ENCODE data around the gene NEIL3. TPM values are rescaled to one million over a fixed set of nuclear protein-coding genes. Genes with fewer than 3 reads are reported as not detected.
"Not testable (repeated sequence)": the region's sequence is repeated elsewhere in the genome, so short reads cannot be mapped to it uniquely, and the experiment has no call there.

NEIL3 gene
- total RNA-seq, 1 donor from 2014 or later, result 0.11 TPM

DNA sequence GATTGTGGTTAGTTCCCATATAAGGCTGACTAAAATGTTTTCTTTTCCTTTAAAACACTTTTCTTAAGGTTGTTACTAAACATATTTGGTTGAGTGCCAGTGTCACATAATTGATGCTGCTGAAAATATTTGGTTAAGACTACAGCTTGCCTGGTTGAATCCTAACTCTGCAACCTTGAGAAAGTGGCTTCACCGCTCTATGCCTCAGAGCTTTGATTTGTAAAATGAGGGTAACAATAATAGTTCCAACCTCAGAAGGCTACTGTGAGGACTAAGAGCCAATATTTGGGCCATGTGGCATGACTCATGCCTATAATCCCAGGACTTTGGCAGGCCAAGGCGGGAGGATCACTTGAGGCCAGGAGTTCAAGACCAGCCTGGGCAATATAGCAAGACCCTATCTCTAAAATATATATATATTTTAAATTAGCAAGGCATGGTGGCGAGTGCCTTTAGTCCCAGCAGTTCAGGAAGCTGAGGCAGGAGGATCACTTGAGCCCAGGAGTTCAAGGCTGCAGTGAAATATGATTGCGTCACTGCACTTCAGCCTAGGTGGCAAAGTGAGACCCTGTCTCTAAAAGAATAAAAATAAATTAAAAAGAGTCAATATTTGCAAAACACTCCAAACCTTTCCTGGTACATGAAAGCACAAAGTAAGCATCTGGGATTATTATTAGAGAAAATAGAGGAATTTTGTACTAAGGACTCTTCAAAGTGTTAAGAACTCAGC lies 7.1 kb upstream of the NEIL3 start:
- H3K9me3 ChIP-seq (replicated peaks), result peaks cover 19% of the 10 kb centered on the region
- H3K4me3 ChIP-seq, result no peak overlapping the region
- H3K4me1 ChIP-seq, result no peaks in the 10 kb centered on the region
- no peaks in the 10 kb centered on the region for H3K27me3 ChIP-seq (ENCODE audit: low read depth)
- TF ChIP-seq, protein P1, sequence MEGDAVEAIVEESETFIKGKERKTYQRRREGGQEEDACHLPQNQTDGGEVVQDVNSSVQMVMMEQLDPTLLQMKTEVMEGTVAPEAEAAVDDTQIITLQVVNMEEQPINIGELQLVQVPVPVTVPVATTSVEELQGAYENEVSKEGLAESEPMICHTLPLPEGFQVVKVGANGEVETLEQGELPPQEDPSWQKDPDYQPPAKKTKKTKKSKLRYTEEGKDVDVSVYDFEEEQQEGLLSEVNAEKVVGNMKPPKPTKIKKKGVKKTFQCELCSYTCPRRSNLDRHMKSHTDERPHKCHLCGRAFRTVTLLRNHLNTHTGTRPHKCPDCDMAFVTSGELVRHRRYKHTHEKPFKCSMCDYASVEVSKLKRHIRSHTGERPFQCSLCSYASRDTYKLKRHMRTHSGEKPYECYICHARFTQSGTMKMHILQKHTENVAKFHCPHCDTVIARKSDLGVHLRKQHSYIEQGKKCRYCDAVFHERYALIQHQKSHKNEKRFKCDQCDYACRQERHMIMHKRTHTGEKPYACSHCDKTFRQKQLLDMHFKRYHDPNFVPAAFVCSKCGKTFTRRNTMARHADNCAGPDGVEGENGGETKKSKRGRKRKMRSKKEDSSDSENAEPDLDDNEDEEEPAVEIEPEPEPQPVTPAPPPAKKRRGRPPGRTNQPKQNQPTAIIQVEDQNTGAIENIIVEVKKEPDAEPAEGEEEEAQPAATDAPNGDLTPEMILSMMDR (IDR thresholded peaks at IDR 0.05; ENCODE audit: borderline replicate concordance), result no peak
- H3K36me3 ChIP-seq, result no peaks in the 10 kb centered on the region
- intact Hi-C loops (cut with micrococcal nuclease), result no loop called here
- H3K27ac ChIP-seq (replicated peaks), result no peak overlapping the region
- DNase-seq, result no peak

DNA sequence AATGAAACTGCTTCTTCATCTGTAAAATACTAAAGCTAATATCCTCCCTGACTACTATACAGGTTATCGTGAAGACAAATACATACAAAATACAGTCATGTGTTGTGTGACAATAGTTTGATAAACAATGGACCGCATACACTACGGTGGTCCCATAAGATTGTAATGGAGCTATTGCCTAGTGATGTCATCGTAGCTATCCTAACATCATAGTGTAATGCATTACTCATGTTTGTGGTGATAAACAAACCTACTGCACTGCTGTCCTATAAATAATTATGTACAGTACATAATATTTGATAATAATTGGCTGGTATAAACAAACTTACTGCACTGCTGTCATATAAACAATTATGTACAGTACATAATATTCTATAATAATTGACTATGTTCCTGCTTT lies 5.6 kb upstream of the NEIL3 start:
- no peaks in the 10 kb centered on the region for H3K27me3 ChIP-seq (ENCODE audit: low read depth)
- H3K4me3 ChIP-seq, result no peak overlapping the region
- H3K36me3 ChIP-seq, result no peaks in the 10 kb centered on the region
- peaks cover 3% of the 10 kb centered on the region for H3K9me3 ChIP-seq (replicated peaks)
- no peaks in the 10 kb centered on the region for H3K4me1 ChIP-seq
- TF ChIP-seq, protein P1 (IDR thresholded peaks at IDR 0.05; ENCODE audit: borderline replicate concordance), result no peak
- no peak for DNase-seq
- no peak overlapping the region for H3K27ac ChIP-seq (replicated peaks)
- intact Hi-C loops (cut with micrococcal nuclease), result no loop called here

DNA sequence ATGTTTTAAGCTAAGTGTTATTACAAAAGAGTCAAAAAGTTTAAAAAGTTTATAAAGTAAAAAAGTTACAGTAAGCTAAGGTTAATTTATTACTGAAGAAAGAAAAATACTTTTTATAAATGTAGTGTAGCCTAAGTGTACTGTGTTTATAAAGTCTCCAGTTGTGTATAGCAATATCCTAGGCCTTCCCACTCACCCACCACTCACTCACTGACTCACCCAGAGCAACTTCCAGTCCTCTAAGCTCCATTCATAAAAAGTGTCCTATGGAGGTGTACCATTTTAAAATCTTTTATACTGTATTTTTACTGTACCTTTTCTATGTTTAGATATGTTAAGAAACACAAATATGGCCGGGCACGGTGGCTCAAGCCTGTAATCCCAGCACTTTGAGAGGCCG lies 4.8 kb upstream of the NEIL3 start:
- H3K27ac ChIP-seq (replicated peaks); H3K27me3 ChIP-seq (ENCODE audit: low read depth); intact Hi-C loops (cut with micrococcal nuclease); H3K9me3 ChIP-seq (replicated peaks); H3K4me1 ChIP-seq; H3K36me3 ChIP-seq; H3K4me3 ChIP-seq; DNase-seq: not testable (repeated sequence)

DNA sequence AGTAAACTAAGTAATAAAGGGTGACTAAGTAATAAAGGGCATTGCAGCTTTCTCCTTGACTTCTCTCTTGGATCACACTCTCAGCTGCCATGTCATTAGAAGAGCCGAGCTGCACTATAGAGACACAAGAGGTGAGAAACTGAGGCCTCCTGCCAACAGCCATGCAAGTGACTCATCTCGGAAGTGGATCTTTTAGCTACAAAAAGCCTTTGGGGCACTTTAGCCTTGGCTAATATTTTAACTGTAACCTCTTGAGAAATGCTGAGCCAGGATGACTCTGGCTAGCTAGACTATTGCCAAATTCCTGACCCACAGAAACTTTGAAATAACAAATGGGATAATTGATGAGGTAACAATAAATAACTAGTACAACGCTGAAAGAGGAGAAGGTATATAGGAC lies 1.5 kb upstream of the NEIL3 start:
- Histone ChIP-seq H3K4me1 (peaks cover 11% of the 10 kb centered on the region), H3K4me3 (no peak overlapping the region), H3K9me3 (replicated peaks) (no peaks in the 10 kb centered on the region), H3K27ac (replicated peaks) (no peak overlapping the region), H3K36me3 (no peaks in the 10 kb centered on the region), H3K27me3 (ENCODE audit: low read depth) (no peaks in the 10 kb centered on the region)
- intact Hi-C loops (cut with micrococcal nuclease), result no loop called here
- TF ChIP-seq, protein P1 (IDR thresholded peaks at IDR 0.05; ENCODE audit: borderline replicate concordance), result no peak
- no peak for DNase-seq

DNA sequence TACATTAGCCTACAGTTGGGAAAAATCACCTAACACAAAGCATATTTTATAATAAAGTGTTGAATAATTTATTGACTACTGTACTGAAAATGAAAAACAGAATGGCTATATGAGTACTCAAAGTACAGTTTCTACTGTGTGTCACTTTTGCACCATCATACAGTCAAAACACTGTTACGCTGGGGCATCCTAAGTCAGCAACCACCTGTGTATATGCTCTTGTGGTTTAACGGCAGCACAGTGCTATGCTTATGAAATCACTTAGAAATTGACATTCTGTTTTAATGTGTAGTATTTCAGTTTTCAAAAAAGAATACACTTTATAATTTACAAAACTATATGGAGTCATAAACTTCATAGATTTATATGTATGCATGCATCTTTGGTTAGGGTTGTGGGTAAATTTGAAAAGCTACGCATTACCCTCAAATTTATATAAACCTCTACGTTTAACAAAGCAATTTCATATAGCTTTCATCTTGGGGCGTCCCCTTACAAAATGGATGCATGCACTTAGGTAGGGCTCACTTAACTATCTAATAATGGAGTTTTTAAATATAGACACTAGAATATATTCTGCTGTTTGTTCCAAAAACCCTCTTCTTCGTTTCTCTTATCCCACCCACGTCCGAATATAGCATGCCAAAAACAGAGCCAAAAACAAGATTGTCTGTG lies 690 bp upstream of the NEIL3 start:
- Histone ChIP-seq H3K27ac (replicated peaks) (no peak overlapping the region), H3K9me3 (replicated peaks) (no peaks in the 10 kb centered on the region), H3K4me3 (peak overlapping the region; percentile 74), H3K4me1 (peaks cover 11% of the 10 kb centered on the region), H3K36me3 (no peaks in the 10 kb centered on the region), H3K27me3 (ENCODE audit: low read depth) (no peaks in the 10 kb centered on the region)
- TF ChIP-seq, protein P1 (IDR thresholded peaks at IDR 0.05; ENCODE audit: borderline replicate concordance), result no peak
- intact Hi-C loops (cut with micrococcal nuclease), result no loop called here
- DNase-seq, result no peak

DNA sequence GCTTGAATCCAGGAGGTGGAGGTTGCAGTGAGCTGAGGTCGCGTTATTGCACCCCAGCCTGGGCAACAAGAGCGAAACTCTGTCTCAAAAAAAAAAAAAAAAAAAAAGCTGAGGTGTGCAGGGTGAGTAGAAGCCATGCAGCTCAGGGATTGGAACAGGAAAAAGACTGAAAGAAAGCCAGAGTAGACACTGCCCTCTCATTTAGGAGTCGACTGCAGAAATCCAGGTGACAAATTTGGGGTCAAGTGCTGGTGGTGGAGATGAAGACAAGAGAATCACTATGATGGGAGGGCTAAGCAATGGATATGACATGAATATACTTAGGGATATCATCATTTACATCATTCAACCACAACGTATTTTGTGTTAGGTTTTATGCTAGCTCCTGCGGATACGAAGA lies 1.9 kb downstream of the NEIL3 start:
- no peaks in the 10 kb centered on the region for H3K9me3 ChIP-seq (replicated peaks)
- peaks cover 11% of the 10 kb centered on the region for H3K4me1 ChIP-seq
- intact Hi-C loops (cut with micrococcal nuclease), result no loop called here
- no peak for DNase-seq
- no peaks in the 10 kb centered on the region for H3K27me3 ChIP-seq (ENCODE audit: low read depth)
- no peak overlapping the region for H3K4me3 ChIP-seq
- no peaks in the 10 kb centered on the region for H3K36me3 ChIP-seq
- H3K27ac ChIP-seq (replicated peaks), result no peak overlapping the region
- TF ChIP-seq, protein P1 (IDR thresholded peaks at IDR 0.05; ENCODE audit: borderline replicate concordance), result no peak

Measured in left ventricle myocardium inferior (tissue), 1 donor.